Measurements from ENCODE around the gene MACROD2. TPM values are rescaled to one million over a fixed set of nuclear protein-coding genes. Genes with fewer than 3 reads are reported as not detected.

The MACROD2 gene
- total RNA-seq, 4 donors from 2014 or later, result 8.7 to 17.8 (median 10.8) TPM

DNA sequence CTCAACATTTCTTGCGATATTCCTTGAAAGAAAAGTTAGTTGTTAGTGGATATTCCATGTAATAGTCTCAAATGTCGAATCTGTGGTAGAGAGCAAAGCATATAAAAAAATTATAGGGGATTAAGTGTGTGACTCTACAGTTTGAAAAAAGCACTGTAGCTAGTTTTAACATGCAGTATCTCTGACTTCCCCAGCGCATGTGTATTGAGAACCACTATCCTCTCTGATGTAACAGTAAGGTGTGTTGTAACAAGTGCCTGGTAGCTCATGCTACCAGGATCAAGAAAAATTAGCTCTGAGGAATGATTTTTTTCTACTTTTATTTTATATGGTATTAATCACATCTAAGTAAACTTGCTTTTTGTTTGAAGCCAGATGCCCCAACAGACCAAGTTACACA lies 1788.7 kb downstream of the MACROD2 start:
- H3K27ac ChIP-seq, result no peak overlapping the region
- no peaks in the 10 kb centered on the region for H3K4me1 ChIP-seq
- no peaks in the 10 kb centered on the region for H3K36me3 ChIP-seq

DNA sequence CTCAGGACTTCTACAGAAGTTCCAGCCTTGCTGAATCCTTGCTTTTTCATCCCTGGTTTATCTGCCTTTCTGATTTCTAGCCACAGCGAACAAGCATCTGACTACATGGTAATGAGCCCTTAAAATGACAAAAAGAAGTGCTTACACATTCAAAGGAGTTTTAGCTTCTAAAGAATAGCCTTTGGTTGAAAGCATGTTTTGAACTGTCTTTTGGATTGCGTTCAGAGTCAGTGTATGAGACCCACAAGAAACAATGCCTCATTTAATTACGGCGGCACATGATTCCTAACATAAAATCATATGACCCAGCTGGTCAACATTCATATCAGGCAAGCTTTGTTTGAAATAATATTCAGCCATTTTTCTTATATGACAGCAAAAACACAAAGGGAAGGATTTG lies 1793.8 kb downstream of the MACROD2 start:
- no peaks in the 10 kb centered on the region for H3K27me3 ChIP-seq
- H3K27ac ChIP-seq, result no peak overlapping the region

More for the DNA sequence above, 1788.7 kb downstream of the MACROD2 start:
- WGBS, 2 donors, result 90 to 97% methylated on average over 3 of the region's 3 CpGs
- TF ChIP-seq CTCF (IDR thresholded peaks at IDR 0.05) (no peak), POLR2A (IDR thresholded peaks at IDR 0.05) (no peak)
- intact Hi-C loops (cut with DNase I), result no loop called here
- no peak for DNase-seq
- Histone ChIP-seq H3K4me3 (replicated peaks in 1 of 3) (no peak overlapping the region), H3K9me3 (no peaks in the 10 kb centered on the region), H3K27me3 (no peaks in the 10 kb centered on the region)

DNA sequence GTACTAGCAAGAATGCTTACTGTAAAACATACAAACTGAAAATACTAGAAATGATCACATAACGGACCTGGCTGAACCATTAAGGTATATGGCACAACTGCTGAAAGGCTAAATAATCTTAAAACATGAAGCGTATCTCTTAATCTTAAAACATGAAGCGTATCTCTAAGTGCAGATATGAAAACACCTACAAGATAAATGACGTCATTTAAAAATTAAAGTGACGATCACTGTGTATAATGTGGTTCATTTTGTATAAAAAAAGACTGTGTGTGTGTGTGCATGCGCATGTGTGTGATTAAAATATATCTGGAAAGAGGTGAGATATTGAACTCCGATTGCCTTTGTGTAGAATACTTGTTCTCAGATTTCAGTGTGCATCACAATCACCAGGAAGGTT lies 1797.5 kb downstream of the MACROD2 start:
- Histone ChIP-seq H3K4me1 (no peaks in the 10 kb centered on the region), H3K36me3 (no peaks in the 10 kb centered on the region), H3K9me3 (no peaks in the 10 kb centered on the region), H3K4me3 (replicated peaks in 1 of 3) (no peak overlapping the region), H3K27ac (no peak overlapping the region), H3K27me3 (no peaks in the 10 kb centered on the region)
- TF ChIP-seq POLR2A (IDR thresholded peaks at IDR 0.05) (no peak), CTCF (IDR thresholded peaks at IDR 0.05) (no peak)
- intact Hi-C loops (cut with DNase I), result no loop called here
- WGBS, 2 donors, result 91 to 95% methylated on average over 7 of the region's 7 CpGs
- DNase-seq, result no peak

More for the DNA sequence above, 1793.8 kb downstream of the MACROD2 start:
- Histone ChIP-seq H3K4me3 (replicated peaks in 1 of 3) (no peak overlapping the region), H3K4me1 (no peaks in the 10 kb centered on the region), H3K9me3 (no peaks in the 10 kb centered on the region), H3K36me3 (no peaks in the 10 kb centered on the region)
- no peak for DNase-seq
- TF ChIP-seq CTCF (IDR thresholded peaks at IDR 0.05) (no peak), POLR2A (IDR thresholded peaks at IDR 0.05) (no peak)
- intact Hi-C loops (cut with DNase I), result no loop called here
- WGBS, 2 donors, result 73 to 77% methylated on average over 4 of the region's 4 CpGs

GRCh38 chr20:15794409-15794808 lies 1799.1 kb downstream of the MACROD2 start:
- Histone ChIP-seq H3K4me1 (no peaks in the 10 kb centered on the region), H3K27ac (no peak overlapping the region), H3K4me3 (replicated peaks in 1 of 3) (no peak overlapping the region), H3K9me3 (no peaks in the 10 kb centered on the region), H3K27me3 (no peaks in the 10 kb centered on the region), H3K36me3 (no peaks in the 10 kb centered on the region)
- intact Hi-C loops (cut with DNase I), result no loop called here
- no peak for TF ChIP-seq CTCF (IDR thresholded peaks at IDR 0.05)
- no peak for TF ChIP-seq POLR2A (IDR thresholded peaks at IDR 0.05)
- 79 to 81% methylated on average over 5 of the region's 5 CpGs for WGBS, 2 donors
- DNase-seq, result no peak

- Histone ChIP-seq H3K9me3 (no peaks in the 10 kb centered on the region), H3K27me3 (no peaks in the 10 kb centered on the region), H3K27ac (no peak overlapping the region), H3K36me3 (no peaks in the 10 kb centered on the region), H3K4me3 (replicated peaks in 1 of 3) (no peak overlapping the region), H3K4me1 (no peaks in the 10 kb centered on the region)
- intact Hi-C loops (cut with DNase I), result no loop called here
- 83 to 95% methylated on average over 10 of the region's 10 CpGs for WGBS, 2 donors
- no peak for TF ChIP-seq CTCF (IDR thresholded peaks at IDR 0.05)
- no peak for DNase-seq
These were observed 1800.1 kb downstream of the MACROD2 start for GRCh38 chr20:15795305-15796019.
